Keratinocyte (primary cell): ENCODE results near the gene NAP1L4. TPM values are rescaled to one million over a fixed set of nuclear protein-coding genes. Genes with fewer than 3 reads are reported as not detected.
A peak's percentile ranks its signal among the peaks of the same experiment; 100 is the strongest.

Experiments used
- DNase-seq: peaks from one replicate; pipeline ENCODE4 v3.0.0-alpha.2; 2011; ENCODE audit warnings: low read depth, missing footprints, low spot score
- FAIRE-seq: peaks from 2 replicates; lab custom pipeline; 2011; peaks lifted over from hg19 to GRCh38; lab: Jason Lieb, UNC
- H2AFZ ChIP-seq: 2 replicates; pipeline ENCODE4 v1.6.0; 2012; ENCODE audit warnings: low read length, control low read depth, inconsistent platforms; ENCODE audit not compliant: control insufficient read depth
- H3K27ac ChIP-seq: 2 replicates; pipeline ENCODE4 v1.5.1; 2011; ENCODE audit warnings: low read length; ENCODE audit not compliant: control insufficient read depth, insufficient read depth
- H3K27me3 ChIP-seq: 3 replicates; pipeline ENCODE4 v1.6.0; 2011; ENCODE audit warnings: low read length; ENCODE audit not compliant: control insufficient read depth, insufficient read depth; ENCODE audit errors: extremely low read depth
- H3K36me3 ChIP-seq, 2 experiments: 2 replicates in 1 of 2; 3 replicates in 1 of 2; pipeline ENCODE4 v1.5.1; 2011; ENCODE audit warnings: low read length in 2 of 2, mild to moderate bottlenecking in 1 of 2; ENCODE audit not compliant: control insufficient read depth in 2 of 2, insufficient read depth in 2 of 2; ENCODE audit errors: extremely low read depth in 1 of 2
- H3K4me1 ChIP-seq: 3 replicates; pipeline ENCODE4 v1.5.1; 2011; ENCODE audit warnings: low read length; ENCODE audit not compliant: control insufficient read depth, insufficient read depth; ENCODE audit errors: extremely low read depth
- H3K4me2 ChIP-seq: 3 replicates; pipeline ENCODE4 v1.6.0; 2011; ENCODE audit warnings: low read depth, low read length; ENCODE audit not compliant: control insufficient read depth, insufficient read depth; ENCODE audit errors: extremely low read depth
- H3K4me3 ChIP-seq, 3 experiments: fragments of 200-600 bp in 1 of 3; sonication (generic) in 1 of 3; 2 replicates in 2 of 3; 3 replicates in 1 of 3; pipeline ENCODE4 v1.5.1; 2011 to 2016; ENCODE audit warnings: low read length in 3 of 3, mild to moderate bottlenecking in 3 of 3, control low read depth in 2 of 3, inconsistent platforms in 1 of 3, low read depth in 1 of 3, mixed read lengths in 1 of 3, mixed run types in 1 of 3, moderate library complexity in 1 of 3; ENCODE audit not compliant: control insufficient read depth in 2 of 3, insufficient read depth in 2 of 3; ENCODE audit errors: extremely low read depth in 1 of 3
- H3K79me2 ChIP-seq: 2 replicates; pipeline ENCODE4 v1.6.0; 2012; ENCODE audit warnings: low read length; ENCODE audit not compliant: control insufficient read depth, insufficient read depth
- H3K9ac ChIP-seq: 3 replicates; pipeline ENCODE4 v1.6.0; 2011; ENCODE audit warnings: low read length; ENCODE audit not compliant: control insufficient read depth, insufficient read depth; ENCODE audit errors: extremely low read depth
- H3K9me1 ChIP-seq: 3 replicates; pipeline ENCODE4 v1.6.0; 2011; ENCODE audit warnings: low read length; ENCODE audit not compliant: control insufficient read depth, insufficient read depth; ENCODE audit errors: extremely low read depth
- H3K9me3 ChIP-seq: 2 replicates; pipeline ENCODE4 v1.5.1; 2012; ENCODE audit warnings: low read depth, low read length; ENCODE audit not compliant: control insufficient read depth
- H4K20me1 ChIP-seq: 3 replicates; pipeline ENCODE4 v1.6.0; 2011; ENCODE audit warnings: low read length; ENCODE audit not compliant: control insufficient read depth, insufficient read depth; ENCODE audit errors: extremely low read depth
- EZH2 ChIP-seq: IDR thresholded peaks from one replicate; pipeline ENCODE4 v1.6.1; 2012; ENCODE audit warnings: inconsistent platforms, mild to moderate bottlenecking, low read length, moderate library complexity
- dilution Hi-C: fragments of 300-500 bp; cut with MboI; formaldehyde crosslinking; loops from one replicate; pipeline ENCODE4 v1.7.0; 2020; ENCODE audit warnings: low sequenced_read_pairs; ENCODE audit not compliant: extremely low pct_ligation_motif_present
- polyA plus RNA-seq, 5 experiments: library from polyadenylated mRNA; depleted of rRNA in 3 of 5; stranded (reverse) in 3 of 5; stranded (forward) in 1 of 5; unstranded in 1 of 5; fragments of >200 nt; gene quantifications; 1 replicate in 1 of 5; 2 replicates in 3 of 5; 3 replicates in 1 of 5; pipeline versions ENCODE4 v1.2.1 to v1.2.3, GENCODE V29; 2011 to 2012; ENCODE audit warnings: missing spikeins in 2 of 5, low read depth in 1 of 5, low replicate concordance in 1 of 5
- TF ChIP-seq, protein P1 (sequence below), 3 experiments: IDR thresholded peaks in 1 of 3; conservative IDR thresholded peaks in 1 of 3; optimal IDR thresholded peaks in 1 of 3; 2 replicates in 2 of 3; 3 replicates in 1 of 3; pipeline versions ENCODE3 to v1.5.1; 2011; ENCODE audit warnings: low read length in 3 of 3, mild to moderate bottlenecking in 3 of 3, moderate library complexity in 2 of 3, control low read depth in 1 of 3, inconsistent platforms in 1 of 3; ENCODE audit not compliant: insufficient read depth in 2 of 3; ENCODE audit errors: extremely low read depth in 1 of 3

NAP1L4 gene
- polyA plus RNA-seq, 1 donor (not counting 4 experiments of a cell fraction or from before 2014, with no cell fraction given): 136 TPM

DNA sequence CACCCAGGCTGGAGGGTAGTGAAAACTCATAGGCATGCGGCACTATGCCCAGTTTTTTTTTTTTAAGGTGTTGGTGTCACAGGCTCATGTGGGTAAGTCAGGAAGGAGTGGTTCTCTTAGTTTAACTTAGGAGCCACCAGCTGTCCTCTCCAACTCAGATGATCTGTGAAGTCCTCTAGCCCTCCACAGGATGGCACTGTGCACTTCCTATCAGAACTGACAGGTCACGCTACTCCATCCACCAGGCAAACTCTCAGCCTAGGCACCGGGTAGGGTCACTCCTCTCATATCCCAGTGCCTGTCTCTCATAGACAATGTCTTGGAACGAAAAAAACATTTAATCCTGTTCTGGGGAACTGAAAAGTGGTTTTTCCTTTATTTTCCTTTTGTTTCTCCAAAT lies 16.5 kb downstream of the NAP1L4 start:
- no peak overlapping the region for H2AFZ ChIP-seq
- peaks cover 13% of the 10 kb centered on the region for H4K20me1 ChIP-seq
- no peak overlapping the region for H3K4me3 ChIP-seq
- no peak for FAIRE-seq
- peaks cover 5% of the 10 kb centered on the region for H3K4me1 ChIP-seq
- no peak overlapping the region for H3K4me2 ChIP-seq
- no peak for DNase-seq
- TF ChIP-seq, protein P1, sequence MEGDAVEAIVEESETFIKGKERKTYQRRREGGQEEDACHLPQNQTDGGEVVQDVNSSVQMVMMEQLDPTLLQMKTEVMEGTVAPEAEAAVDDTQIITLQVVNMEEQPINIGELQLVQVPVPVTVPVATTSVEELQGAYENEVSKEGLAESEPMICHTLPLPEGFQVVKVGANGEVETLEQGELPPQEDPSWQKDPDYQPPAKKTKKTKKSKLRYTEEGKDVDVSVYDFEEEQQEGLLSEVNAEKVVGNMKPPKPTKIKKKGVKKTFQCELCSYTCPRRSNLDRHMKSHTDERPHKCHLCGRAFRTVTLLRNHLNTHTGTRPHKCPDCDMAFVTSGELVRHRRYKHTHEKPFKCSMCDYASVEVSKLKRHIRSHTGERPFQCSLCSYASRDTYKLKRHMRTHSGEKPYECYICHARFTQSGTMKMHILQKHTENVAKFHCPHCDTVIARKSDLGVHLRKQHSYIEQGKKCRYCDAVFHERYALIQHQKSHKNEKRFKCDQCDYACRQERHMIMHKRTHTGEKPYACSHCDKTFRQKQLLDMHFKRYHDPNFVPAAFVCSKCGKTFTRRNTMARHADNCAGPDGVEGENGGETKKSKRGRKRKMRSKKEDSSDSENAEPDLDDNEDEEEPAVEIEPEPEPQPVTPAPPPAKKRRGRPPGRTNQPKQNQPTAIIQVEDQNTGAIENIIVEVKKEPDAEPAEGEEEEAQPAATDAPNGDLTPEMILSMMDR (optimal IDR thresholded peaks at IDR 0.05 in 1 of 3, IDR thresholded peaks at IDR 0.05 in 1 of 3, conservative IDR thresholded peaks at IDR 0.05 in 1 of 3; ENCODE audit: extremely low read depth in 1 of 3, insufficient read depth in 2 of 3, low read length in 3 of 3): peak; percentile 58 to 79 (median 64)
- TF ChIP-seq EZH2: no peak
- peaks cover 37 to 60% of the 10 kb centered on the region in 2 experiments for H3K36me3 ChIP-seq
- H3K9ac ChIP-seq: no peak overlapping the region
- no peaks in the 10 kb centered on the region for H3K9me3 ChIP-seq
- dilution Hi-C loops: no loop called here
- H3K9me1 ChIP-seq: no peaks in the 10 kb centered on the region
- no peaks in the 10 kb centered on the region for H3K27me3 ChIP-seq
- H3K79me2 ChIP-seq: peaks cover 66% of the 10 kb centered on the region
- no peak overlapping the region for H3K27ac ChIP-seq

DNA sequence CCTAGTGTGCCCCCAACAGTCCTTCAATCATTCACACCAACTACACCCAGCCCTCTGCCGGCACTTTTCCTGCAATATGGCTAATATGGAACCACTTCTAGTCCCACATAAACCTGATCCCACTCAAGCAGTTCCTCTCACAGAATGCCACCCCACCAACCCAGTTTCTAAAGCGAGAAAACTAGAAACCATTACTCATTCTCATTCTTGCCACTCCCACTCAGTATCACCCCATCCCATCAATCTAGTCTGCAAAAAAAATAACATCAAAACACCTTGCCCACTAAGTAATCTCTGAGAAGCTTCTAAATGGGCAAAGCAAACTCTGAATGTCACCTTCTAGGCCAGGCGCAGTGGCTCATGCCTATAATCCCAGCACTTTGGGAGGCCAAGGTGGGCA lies 17.9 kb downstream of the NAP1L4 start:
- DNase-seq (no peak), FAIRE-seq (no peak)
- Histone ChIP-seq H3K27ac (no peak overlapping the region), H3K9me1 (no peaks in the 10 kb centered on the region), H3K79me2 (peaks cover 66% of the 10 kb centered on the region), H3K36me3 (peaks cover 50 to 73% of the 10 kb centered on the region in 2 experiments), H3K27me3 (no peaks in the 10 kb centered on the region), H3K4me1 (no peaks in the 10 kb centered on the region), H3K9ac (no peak overlapping the region), H2AFZ (no peak overlapping the region), H3K4me3 (no peak overlapping the region), H3K4me2 (no peak overlapping the region), H3K9me3 (no peaks in the 10 kb centered on the region), H4K20me1 (peaks cover 6% of the 10 kb centered on the region)
- dilution Hi-C loops: no loop called here
- no peak for TF ChIP-seq EZH2
- TF ChIP-seq, protein P1 (optimal IDR thresholded peaks at IDR 0.05 in 1 of 3, IDR thresholded peaks at IDR 0.05 in 1 of 3, conservative IDR thresholded peaks at IDR 0.05 in 1 of 3; ENCODE audit: extremely low read depth in 1 of 3, insufficient read depth in 2 of 3, low read length in 3 of 3): no peak
